ENCODE measurements around the gene FBXO17.
A peak's percentile ranks its signal among the peaks of the same experiment; 100 is the strongest.

The FBXO17 gene

DNA sequence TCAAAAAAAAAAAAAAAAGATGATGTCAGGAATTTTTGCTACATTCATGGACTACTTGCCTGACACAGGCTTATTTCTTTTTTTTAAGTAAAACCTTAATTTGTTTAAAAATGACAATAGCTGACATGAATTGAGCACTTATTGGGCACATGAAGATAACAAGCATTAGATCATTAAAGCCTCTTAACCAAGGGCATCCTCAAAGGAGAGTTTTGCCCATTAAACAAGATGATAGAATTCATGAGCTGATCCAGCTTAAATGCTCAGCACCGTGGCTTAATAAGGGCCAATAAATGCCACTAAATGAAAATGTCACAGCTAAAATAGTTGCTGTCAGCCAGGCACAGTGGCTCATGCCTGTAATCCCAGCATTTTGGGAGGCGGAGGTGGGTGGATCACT, 19.3 kb downstream of the FBXO17 start:
- Histone ChIP-seq H3K9me2 (replicated peaks; ENCODE audit: control insufficient read depth, low read length) (no peaks in the 10 kb centered on the region), H3K36me3 (ENCODE audit: control insufficient read depth, low read length) (no peaks in the 10 kb centered on the region), H3K4me3 (ENCODE audit: low read length) (no peak overlapping the region), H3F3A (ENCODE audit: control insufficient read depth, insufficient read depth) (no peaks in the 10 kb centered on the region), H3K79me2 (ENCODE audit: control insufficient read depth, low read length) (no peaks in the 10 kb centered on the region), H3K27ac (ENCODE audit: low read depth, low read length) (no peak overlapping the region), H4K20me1 (ENCODE audit: control insufficient read depth, insufficient read depth, low read depth, low read length) (no peaks in the 10 kb centered on the region), H3K4me2 (ENCODE audit: low read length) (no peak overlapping the region), H3K27me3 (ENCODE audit: control insufficient read depth, low read length) (peaks cover 10% of the 10 kb centered on the region; the same call in 1 of the 2 replicates), H3K4me1 (ENCODE audit: control insufficient read depth, low read length) (no peaks in the 10 kb centered on the region), H3K9me3 (ENCODE audit: control insufficient read depth, insufficient read depth, low read length) (no peaks in the 10 kb centered on the region)
- TF ChIP-seq, protein P1, sequence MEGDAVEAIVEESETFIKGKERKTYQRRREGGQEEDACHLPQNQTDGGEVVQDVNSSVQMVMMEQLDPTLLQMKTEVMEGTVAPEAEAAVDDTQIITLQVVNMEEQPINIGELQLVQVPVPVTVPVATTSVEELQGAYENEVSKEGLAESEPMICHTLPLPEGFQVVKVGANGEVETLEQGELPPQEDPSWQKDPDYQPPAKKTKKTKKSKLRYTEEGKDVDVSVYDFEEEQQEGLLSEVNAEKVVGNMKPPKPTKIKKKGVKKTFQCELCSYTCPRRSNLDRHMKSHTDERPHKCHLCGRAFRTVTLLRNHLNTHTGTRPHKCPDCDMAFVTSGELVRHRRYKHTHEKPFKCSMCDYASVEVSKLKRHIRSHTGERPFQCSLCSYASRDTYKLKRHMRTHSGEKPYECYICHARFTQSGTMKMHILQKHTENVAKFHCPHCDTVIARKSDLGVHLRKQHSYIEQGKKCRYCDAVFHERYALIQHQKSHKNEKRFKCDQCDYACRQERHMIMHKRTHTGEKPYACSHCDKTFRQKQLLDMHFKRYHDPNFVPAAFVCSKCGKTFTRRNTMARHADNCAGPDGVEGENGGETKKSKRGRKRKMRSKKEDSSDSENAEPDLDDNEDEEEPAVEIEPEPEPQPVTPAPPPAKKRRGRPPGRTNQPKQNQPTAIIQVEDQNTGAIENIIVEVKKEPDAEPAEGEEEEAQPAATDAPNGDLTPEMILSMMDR (IDR thresholded peaks at IDR 0.05; ENCODE audit: low read depth, low read length, poor library complexity, severe bottlenecking) = no peak
- TF ChIP-seq EZH2phosphoT487 (IDR thresholded peaks at IDR 0.05; ENCODE audit: borderline replicate concordance, low read length) = no peak

DNA sequence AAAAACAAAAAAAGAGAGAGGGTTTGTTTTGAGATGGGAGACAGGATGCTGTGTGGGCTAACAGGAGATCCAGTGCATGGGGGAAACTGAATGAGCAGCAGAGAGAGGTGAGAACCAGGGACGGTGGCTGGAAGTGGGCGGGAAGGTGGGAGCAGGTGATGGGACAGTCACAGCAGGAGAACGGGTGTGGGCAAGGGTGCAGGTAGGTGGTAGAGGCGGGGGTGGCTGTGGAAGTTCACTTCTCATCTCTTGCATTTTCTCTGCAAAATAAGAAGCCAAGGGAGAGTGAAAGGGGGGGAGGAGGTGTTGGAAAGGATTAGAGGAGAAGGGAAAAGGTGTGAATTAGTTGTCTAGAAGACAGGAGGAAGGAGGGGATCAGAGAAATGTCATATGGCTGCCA, 21.9 kb downstream of the FBXO17 start:
- H4K20me1 ChIP-seq (ENCODE audit: control insufficient read depth, insufficient read depth, low read depth, low read length) = no peaks in the 10 kb centered on the region
- no peaks in the 10 kb centered on the region for H3K79me2 ChIP-seq (ENCODE audit: control insufficient read depth, low read length)
- H3K27ac ChIP-seq (ENCODE audit: low read depth, low read length) = no peak overlapping the region
- H3K4me2 ChIP-seq (ENCODE audit: low read length) = no peak overlapping the region
- H3F3A ChIP-seq (ENCODE audit: control insufficient read depth, insufficient read depth) = no peaks in the 10 kb centered on the region
- no peaks in the 10 kb centered on the region for H3K36me3 ChIP-seq (ENCODE audit: control insufficient read depth, low read length)
- TF ChIP-seq, protein P1 (IDR thresholded peaks at IDR 0.05; ENCODE audit: low read depth, low read length, poor library complexity, severe bottlenecking) = no peak
- no peak for TF ChIP-seq EZH2phosphoT487 (IDR thresholded peaks at IDR 0.05; ENCODE audit: borderline replicate concordance, low read length)
- H3K4me3 ChIP-seq (ENCODE audit: low read length) = no peak overlapping the region
- no peaks in the 10 kb centered on the region for H3K9me3 ChIP-seq (ENCODE audit: control insufficient read depth, insufficient read depth, low read length)
- H3K4me1 ChIP-seq (ENCODE audit: control insufficient read depth, low read length) = no peaks in the 10 kb centered on the region
- H3K27me3 ChIP-seq (ENCODE audit: control insufficient read depth, low read length) = peaks cover 10% of the 10 kb centered on the region; the same call in 1 of the 2 replicates
- H3K9me2 ChIP-seq (replicated peaks; ENCODE audit: control insufficient read depth, low read length) = no peaks in the 10 kb centered on the region

DNA sequence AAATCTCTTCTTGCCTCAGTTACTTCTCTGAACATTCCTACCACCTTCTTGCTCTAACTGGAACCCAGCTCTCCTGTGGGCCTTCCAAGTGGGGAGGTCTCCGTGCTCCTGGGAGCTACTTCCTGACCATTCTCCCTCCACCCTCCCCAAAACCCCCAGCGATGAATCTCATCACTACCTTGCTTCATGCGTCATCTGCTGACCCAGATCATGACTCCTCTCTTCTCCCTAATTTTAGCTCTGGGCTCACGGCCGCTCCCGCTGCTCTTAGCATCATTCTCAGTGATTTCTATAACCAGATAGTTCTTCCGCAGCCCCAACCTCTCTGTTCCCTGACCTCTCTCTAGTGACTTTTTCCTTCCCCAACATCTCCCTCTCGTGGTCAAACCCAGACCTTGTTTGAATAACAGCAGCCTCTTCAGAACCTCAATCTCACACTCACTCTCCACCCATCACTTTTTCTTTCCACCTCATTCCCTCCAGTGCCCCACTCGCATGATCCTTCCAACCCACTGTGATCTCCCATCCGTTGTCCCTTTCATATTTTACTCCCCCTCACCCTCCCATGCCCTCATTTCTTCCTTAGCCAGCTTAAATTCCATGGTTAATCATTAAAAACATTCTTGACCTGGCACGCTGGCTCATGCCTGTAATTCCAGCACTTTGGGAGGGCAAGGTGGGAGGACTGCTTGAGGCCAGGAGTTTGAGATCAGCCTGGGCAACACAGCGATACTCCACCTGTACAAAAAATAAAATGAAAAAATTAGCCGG, 23.0 kb downstream of the FBXO17 start:
- Histone ChIP-seq H3K4me1 (ENCODE audit: control insufficient read depth, low read length) (no peaks in the 10 kb centered on the region), H3K36me3 (ENCODE audit: control insufficient read depth, low read length) (no peaks in the 10 kb centered on the region), H3K27ac (ENCODE audit: low read depth, low read length) (no peak overlapping the region), H3F3A (ENCODE audit: control insufficient read depth, insufficient read depth) (no peaks in the 10 kb centered on the region), H3K4me2 (ENCODE audit: low read length) (0 out of 2 replicates have a peak overlapping the region, but pooled peaks have one; percentile 22), H3K4me3 (ENCODE audit: low read length) (no peak overlapping the region), H3K79me2 (ENCODE audit: control insufficient read depth, low read length) (no peaks in the 10 kb centered on the region), H3K9me3 (ENCODE audit: control insufficient read depth, insufficient read depth, low read length) (no peaks in the 10 kb centered on the region), H4K20me1 (ENCODE audit: control insufficient read depth, insufficient read depth, low read depth, low read length) (no peaks in the 10 kb centered on the region), H3K9me2 (replicated peaks; ENCODE audit: control insufficient read depth, low read length) (no peaks in the 10 kb centered on the region), H3K27me3 (ENCODE audit: control insufficient read depth, low read length) (peaks cover 10% of the 10 kb centered on the region; the same call in 1 of the 2 replicates)
- TF ChIP-seq, protein P1 (IDR thresholded peaks at IDR 0.05; ENCODE audit: low read depth, low read length, poor library complexity, severe bottlenecking) = peak; percentile 55
- no peak for TF ChIP-seq EZH2phosphoT487 (IDR thresholded peaks at IDR 0.05; ENCODE audit: borderline replicate concordance, low read length)
